Colonic mucosa (tissue), 4 donors: ENCODE results near the gene CAMTA1. TPM values are rescaled to one million over a fixed set of nuclear protein-coding genes. Genes with fewer than 3 reads are reported as not detected.
A peak's percentile ranks its signal among the peaks of the same experiment; 100 is the strongest.

ENCODE experiments used
- DNase-seq: peaks from one replicate; pipeline ENCODE4 v3.0.0-alpha.2; 2020
- H3K27ac ChIP-seq: fragments of 200-600 bp; one replicate; pipeline ENCODE4 v1.8.0; 2021
- H3K27me3 ChIP-seq: fragments of 200-600 bp; one replicate; pipeline ENCODE4 v1.8.0; 2021
- H3K36me3 ChIP-seq: fragments of 200-600 bp; one replicate; pipeline ENCODE4 v1.8.0; 2021
- H3K4me1 ChIP-seq: fragments of 200-600 bp; one replicate; pipeline ENCODE4 v1.8.0; 2021; ENCODE audit warnings: mild to moderate bottlenecking
- H3K4me3 ChIP-seq: fragments of 200-600 bp; one replicate; pipeline ENCODE4 v1.8.0; 2021
- H3K9ac ChIP-seq, 2 donors: one replicate each; pipeline ENCODE4 v1.7.0; 2013; ENCODE audit warnings: control low read depth in 2 of 2, low read depth in 2 of 2, low read length in 2 of 2
- H3K9me3 ChIP-seq: fragments of 200-600 bp; one replicate; pipeline ENCODE4 v1.8.0; 2021
- intact Hi-C: fragments of 100-400 bp; cut with DNase I; formaldehyde crosslinking; loops from one replicate; pipeline ENCODE4 v1.14.1; 2022
- total RNA-seq, 2 donors: library from RNA; stranded (reverse); fragmentation: NEBNext Ultra II Directional in 1 of 2; extraction: Animal tissue kit (Norgen Biotek cat#: 25700) in 1 of 2; gene quantifications; one replicate each; pipeline ENCODE4 v1.2.1, GENCODE V29; 2021
- TF ChIP-seq, protein P1 (sequence below): fragments of 200-600 bp; IDR thresholded peaks from one replicate; pipeline ENCODE4 v1.8.0; 2022; ENCODE audit warnings: antibody characterized with exemption, mild to moderate bottlenecking
- donor health status: healthy.
- donor health status: DM: no; HTN: no; CAD: no.
- donor health status: DM: no; HTN: no; CAD: no.

The CAMTA1 gene
- total RNA-seq, 2 donors from 2014 or later: 76.8 to 92.8 TPM

DNA sequence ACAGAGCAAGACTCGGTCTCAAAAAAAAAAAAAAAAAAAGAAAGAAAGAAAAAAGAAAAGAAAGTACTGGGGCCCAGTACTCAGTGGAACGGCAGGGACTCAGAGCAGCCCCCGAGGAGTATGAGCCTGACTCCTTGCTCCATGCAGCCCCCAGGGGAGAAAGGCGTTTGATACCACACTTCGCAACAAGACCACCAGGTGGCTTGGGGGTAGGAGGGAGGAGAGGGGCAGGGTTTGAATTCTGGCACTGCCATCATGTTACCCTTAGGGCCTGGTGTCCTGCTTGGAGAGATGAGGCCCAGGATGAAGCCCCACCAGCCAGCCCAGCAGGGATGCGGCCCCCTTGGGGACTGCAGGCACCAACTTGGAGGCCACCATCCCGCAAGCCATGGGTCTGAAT lies 664.5 kb downstream of the CAMTA1 start:
- no peak for DNase-seq
- Histone ChIP-seq H3K36me3 (no peaks in the 10 kb centered on the region), H3K4me3 (no peak overlapping the region), H3K4me1 (no peaks in the 10 kb centered on the region), H3K9ac (no peak overlapping the region), H3K9me3 (no peaks in the 10 kb centered on the region), H3K27me3 (no peaks in the 10 kb centered on the region), H3K27ac (no peak overlapping the region)
- intact Hi-C loops: loop anchor here (5.0 kb wide), 1 partner anchor 198 kb away; no protein-coding TSS in a partner anchor
- TF ChIP-seq, protein P1, sequence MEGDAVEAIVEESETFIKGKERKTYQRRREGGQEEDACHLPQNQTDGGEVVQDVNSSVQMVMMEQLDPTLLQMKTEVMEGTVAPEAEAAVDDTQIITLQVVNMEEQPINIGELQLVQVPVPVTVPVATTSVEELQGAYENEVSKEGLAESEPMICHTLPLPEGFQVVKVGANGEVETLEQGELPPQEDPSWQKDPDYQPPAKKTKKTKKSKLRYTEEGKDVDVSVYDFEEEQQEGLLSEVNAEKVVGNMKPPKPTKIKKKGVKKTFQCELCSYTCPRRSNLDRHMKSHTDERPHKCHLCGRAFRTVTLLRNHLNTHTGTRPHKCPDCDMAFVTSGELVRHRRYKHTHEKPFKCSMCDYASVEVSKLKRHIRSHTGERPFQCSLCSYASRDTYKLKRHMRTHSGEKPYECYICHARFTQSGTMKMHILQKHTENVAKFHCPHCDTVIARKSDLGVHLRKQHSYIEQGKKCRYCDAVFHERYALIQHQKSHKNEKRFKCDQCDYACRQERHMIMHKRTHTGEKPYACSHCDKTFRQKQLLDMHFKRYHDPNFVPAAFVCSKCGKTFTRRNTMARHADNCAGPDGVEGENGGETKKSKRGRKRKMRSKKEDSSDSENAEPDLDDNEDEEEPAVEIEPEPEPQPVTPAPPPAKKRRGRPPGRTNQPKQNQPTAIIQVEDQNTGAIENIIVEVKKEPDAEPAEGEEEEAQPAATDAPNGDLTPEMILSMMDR: no peak

DNA sequence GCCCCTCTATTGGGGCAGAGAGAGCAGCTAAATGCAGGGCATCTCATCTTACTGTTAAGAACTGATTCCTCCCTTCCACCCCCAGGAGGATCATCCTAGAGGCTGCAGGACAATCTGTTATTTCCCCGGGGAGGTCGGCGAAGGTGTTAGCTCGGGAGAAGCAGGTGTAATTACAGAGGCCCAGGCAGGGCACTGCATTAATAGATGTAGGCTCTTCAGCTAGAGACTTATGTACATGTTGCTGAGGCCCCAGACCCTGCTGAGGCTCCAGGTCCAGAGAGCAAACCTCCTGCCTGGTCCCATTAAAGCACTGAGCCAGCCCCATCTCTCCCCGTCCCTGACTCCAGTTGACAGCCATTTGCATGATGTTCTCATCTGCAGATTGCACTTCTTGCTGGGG lies 665.6 kb downstream of the CAMTA1 start:
- Histone ChIP-seq H3K4me3 (no peak overlapping the region), H3K9ac (no peak overlapping the region), H3K4me1 (no peaks in the 10 kb centered on the region), H3K36me3 (no peaks in the 10 kb centered on the region), H3K27me3 (no peaks in the 10 kb centered on the region), H3K27ac (no peak overlapping the region), H3K9me3 (no peaks in the 10 kb centered on the region)
- TF ChIP-seq, protein P1: no peak
- intact Hi-C loops: loop anchor here (5.0 kb wide), 1 partner anchor 196 kb away; no protein-coding TSS in a partner anchor
- DNase-seq: no peak

DNA sequence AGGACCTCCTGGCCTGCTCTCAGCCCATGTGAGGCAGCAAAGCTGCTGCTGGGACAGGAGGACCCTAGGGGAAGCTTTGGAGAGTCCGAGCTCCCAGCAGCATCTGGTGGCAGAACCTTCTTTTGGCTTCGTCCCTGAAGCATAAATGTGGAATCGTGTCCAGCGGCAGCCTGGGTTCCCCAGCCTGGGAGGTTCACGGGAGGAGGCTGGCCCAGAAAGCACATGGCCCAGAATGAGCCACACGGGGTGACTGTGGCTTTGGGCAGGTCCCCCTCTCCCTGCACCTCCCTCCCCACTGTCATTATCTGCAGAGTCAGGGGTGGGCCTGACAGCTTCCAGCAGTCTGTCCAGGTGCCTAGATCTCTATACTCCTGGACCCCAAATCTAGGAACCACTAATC lies 667.8 kb downstream of the CAMTA1 start:
- Histone ChIP-seq H3K27ac (no peak overlapping the region), H3K4me1 (no peaks in the 10 kb centered on the region), H3K9ac (no peak overlapping the region), H3K4me3 (no peak overlapping the region), H3K36me3 (no peaks in the 10 kb centered on the region), H3K27me3 (no peaks in the 10 kb centered on the region), H3K9me3 (no peaks in the 10 kb centered on the region)
- TF ChIP-seq, protein P1: no peak
- intact Hi-C loops: loop anchor here (5.0 kb wide), 1 partner anchor 194 kb away; no protein-coding TSS in a partner anchor
- DNase-seq: no peak

DNA sequence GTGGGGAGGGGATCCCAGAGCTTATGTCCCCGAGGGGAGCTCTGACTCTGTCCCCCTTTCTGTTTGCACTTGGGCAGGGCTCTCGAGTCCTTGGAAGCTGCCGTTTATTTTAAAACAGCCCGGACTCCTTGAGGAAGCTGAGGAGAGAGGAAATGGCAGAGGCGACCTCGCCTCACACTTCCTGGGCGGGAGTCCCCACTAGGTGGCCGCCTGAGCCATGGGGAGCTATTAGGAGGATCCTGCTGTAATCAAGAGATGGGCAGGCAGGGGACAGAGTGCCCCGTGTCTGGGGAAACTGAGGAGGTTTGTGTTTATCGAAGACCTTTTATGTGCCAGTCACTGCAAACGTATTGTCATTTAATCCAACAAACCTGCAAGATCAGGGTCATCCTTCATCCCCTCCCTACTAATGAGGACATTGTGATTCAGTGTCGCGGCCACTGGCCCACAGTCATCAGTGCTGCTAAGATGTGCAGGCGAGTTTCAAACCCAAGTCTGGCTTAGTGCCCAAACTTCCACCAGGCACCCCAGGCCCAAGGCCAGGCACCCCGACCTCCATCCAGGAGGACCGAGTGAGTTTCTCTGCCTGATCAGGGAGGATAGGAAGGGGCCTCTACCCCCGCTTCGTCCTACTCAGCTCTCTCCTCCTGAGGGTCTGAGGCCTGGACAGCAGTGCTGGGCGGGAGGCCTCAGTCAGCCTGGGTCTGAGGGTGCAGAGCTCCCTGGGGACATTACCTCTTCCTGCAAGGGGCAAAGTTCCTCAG lies 669.0 kb downstream of the CAMTA1 start:
- Histone ChIP-seq H3K4me1 (no peaks in the 10 kb centered on the region), H3K27me3 (no peaks in the 10 kb centered on the region), H3K27ac (no peak overlapping the region), H3K9me3 (no peaks in the 10 kb centered on the region), H3K4me3 (no peak overlapping the region), H3K9ac (no peak overlapping the region), H3K36me3 (no peaks in the 10 kb centered on the region)
- TF ChIP-seq, protein P1: peak; percentile 36
- DNase-seq: peak; percentile 28
- intact Hi-C loops: loop anchor here (5.0 kb wide), 1 partner anchor 193 kb away; no protein-coding TSS in a partner anchor

DNA sequence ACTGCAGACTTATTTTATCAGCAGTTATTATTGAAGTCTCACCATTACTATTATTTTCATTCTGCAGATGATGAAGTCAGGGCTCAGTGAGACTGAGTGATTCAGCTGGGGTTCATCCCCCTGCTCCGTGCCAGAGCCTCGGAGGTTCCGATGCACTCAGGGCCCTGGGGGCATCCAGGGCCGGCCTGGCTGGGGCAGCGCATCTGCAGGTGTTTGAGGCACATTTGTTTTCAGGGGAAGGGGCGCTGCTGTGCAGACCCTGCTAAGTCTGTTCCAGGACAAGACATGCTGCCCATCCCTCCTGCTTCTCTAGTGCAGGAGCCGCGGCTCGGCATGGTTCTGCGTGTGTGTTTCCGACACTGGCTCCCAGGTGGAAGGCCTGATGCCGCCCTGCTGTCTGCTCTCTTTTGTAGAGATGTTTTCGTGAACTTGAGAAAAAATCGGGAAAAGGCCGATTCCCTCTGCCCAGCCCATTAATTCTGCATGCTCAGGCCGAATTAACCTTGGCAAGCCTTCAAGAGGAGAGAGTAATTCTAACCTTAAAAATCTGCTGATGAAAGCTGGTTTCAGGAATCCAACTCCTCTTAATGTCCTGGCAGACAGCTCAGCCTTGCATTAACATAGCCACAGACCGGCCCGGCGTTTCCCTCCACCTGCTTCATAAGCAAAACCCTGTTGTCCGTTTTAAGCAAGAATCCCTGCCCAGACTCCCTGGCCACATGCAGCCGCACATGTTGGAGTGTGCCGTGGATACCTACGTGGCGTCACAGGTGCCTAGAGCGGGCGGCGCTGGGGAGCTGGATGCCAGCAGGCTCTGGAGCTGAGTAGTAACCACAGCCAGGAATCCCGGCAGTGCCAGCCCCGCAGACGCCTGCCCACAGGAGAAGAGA lies 669.9 kb downstream of the CAMTA1 start:
- TF ChIP-seq, protein P1: no peak
- no peak overlapping the region for H3K4me3 ChIP-seq
- no peak overlapping the region for H3K27ac ChIP-seq
- intact Hi-C loops: loop anchor here (5.0 kb wide), 1 partner anchor 192 kb away; no protein-coding TSS in a partner anchor
- H3K36me3 ChIP-seq: no peaks in the 10 kb centered on the region
- H3K9ac ChIP-seq: no peak overlapping the region
- no peaks in the 10 kb centered on the region for H3K9me3 ChIP-seq
- H3K27me3 ChIP-seq: no peaks in the 10 kb centered on the region
- no peaks in the 10 kb centered on the region for H3K4me1 ChIP-seq
- no peak for DNase-seq
